Activated T-helper 17 cell treated with anti-CD3 and anti-CD28 coated beads, Interleukin-2, amount 50 U/mL, for 72 hours (primary cell): ENCODE measurements around the gene DDO. TPM values are rescaled to one million over a fixed set of nuclear protein-coding genes. Genes with fewer than 3 reads are reported as not detected.

Experiments
- ATAC-seq: fragments of 150-1000 bp; cut with Tn5 transposase; replicated peaks from 2 replicates; pipeline ENCODE4 v1.10.0; 2021; ENCODE audit warnings: mild to moderate bottlenecking, moderate library complexity
- H3K27ac Mint-ChIP-seq: one replicate; pipeline ENCODE4 v1.8.0; 2022; ENCODE audit warnings: mixed read lengths
- H3K27me3 Mint-ChIP-seq: one replicate; pipeline ENCODE4 v1.8.0; 2022; ENCODE audit warnings: mixed read lengths
- H3K36me3 Mint-ChIP-seq: one replicate; pipeline ENCODE4 v1.8.0; 2022; ENCODE audit warnings: low read depth, mild to moderate bottlenecking, mixed read lengths
- H3K4me1 Mint-ChIP-seq: one replicate; pipeline ENCODE4 v1.8.0; 2022; ENCODE audit warnings: mixed read lengths
- H3K4me3 Mint-ChIP-seq: one replicate; pipeline ENCODE4 v1.8.0; 2022; ENCODE audit warnings: mild to moderate bottlenecking, mixed read lengths
- H3K9me3 Mint-ChIP-seq: one replicate; pipeline ENCODE4 v1.8.0; 2022; ENCODE audit warnings: mixed read lengths
- total RNA-seq, 2 donors: library from RNA; stranded (reverse); gene quantifications; one replicate each; pipeline ENCODE4 v1.2.3, GENCODE V29; 2022

DDO gene
- total RNA-seq, 2 donors from 2014 or later, result not detected

DNA sequence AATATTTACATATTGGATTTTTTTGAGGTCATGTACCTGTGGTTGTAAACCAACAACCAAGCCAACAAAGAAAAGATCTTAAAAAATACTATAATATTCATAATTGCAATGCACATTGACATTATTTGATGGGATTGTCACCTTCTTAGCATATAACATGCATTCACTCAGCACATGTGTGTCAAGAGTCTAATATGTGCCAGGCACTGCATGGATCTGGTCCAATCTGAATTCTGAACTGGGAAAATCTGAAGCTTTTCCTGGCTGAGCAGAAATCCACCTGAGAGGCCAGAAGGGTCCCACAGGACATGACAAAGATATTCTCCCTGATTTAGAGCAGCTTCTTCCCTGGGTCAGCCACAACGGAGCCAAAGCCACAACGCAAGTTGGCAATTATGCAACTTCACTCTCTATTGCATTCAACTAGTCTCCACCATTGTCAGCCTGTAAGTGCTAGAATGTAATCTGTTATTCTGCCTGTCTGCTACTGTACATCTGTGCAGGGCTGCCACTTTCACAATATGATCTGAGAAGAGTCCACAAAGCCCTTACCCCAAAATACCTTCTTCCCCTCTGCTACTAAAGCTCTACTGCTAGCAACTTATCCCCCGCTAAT lies 17.0 kb upstream of the DDO start:
- Mint-ChIP-seq H3K36me3 (no peaks in the 10 kb centered on the region), H3K4me1 (no peaks in the 10 kb centered on the region), H3K27me3 (peaks cover 27% of the 10 kb centered on the region), H3K27ac (no peak overlapping the region), H3K4me3 (no peak overlapping the region), H3K9me3 (no peaks in the 10 kb centered on the region)
- no peak for ATAC-seq

DNA sequence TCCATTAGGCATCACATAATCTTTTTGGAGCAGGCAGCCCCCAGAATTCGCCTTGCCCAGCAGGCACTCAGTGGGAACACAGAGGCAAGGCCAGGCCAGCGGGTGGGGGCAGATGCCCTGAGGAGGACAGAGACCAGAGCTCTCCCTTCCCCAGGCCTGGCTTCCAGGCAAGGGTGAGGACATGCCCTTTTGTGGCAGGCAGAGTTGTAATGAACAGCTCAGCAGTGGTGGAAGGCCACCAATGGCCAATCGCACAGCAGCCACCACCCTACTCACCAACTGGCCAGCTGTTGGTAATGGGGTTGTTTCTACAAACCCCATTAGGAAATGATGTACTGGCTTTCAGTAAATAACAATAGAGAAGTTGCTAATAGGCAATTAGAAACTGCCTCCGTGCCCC lies 15.4 kb upstream of the DDO start:
- ATAC-seq, result no peak
- Mint-ChIP-seq H3K9me3 (no peaks in the 10 kb centered on the region), H3K36me3 (no peaks in the 10 kb centered on the region), H3K4me3 (no peak overlapping the region), H3K4me1 (no peaks in the 10 kb centered on the region), H3K27ac (no peak overlapping the region), H3K27me3 (peaks cover 28% of the 10 kb centered on the region)

DNA sequence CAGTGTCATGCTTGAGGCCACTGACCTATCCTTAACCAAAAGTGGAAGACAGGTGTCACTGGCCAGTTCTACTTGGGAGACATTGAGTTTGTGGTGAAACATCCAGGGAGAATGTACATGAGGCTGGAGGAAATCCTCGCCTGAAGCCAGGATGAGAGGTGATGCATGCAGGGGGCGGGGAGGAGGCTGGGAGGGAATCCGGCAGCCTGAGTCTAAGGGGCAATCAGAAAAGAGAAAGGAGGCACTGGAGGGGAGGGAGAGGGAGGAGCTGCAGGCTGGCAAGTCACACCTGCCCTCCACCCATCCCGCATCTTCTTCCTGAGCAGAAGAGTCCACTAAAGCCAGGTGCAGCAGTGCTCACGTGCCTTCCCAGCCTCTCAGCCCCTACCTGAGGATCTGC lies 14.9 kb upstream of the DDO start:
- Mint-ChIP-seq H3K27me3 (peaks cover 23% of the 10 kb centered on the region), H3K4me3 (no peak overlapping the region), H3K4me1 (no peaks in the 10 kb centered on the region), H3K9me3 (no peaks in the 10 kb centered on the region), H3K27ac (no peak overlapping the region), H3K36me3 (no peaks in the 10 kb centered on the region)
- no peak for ATAC-seq

DNA sequence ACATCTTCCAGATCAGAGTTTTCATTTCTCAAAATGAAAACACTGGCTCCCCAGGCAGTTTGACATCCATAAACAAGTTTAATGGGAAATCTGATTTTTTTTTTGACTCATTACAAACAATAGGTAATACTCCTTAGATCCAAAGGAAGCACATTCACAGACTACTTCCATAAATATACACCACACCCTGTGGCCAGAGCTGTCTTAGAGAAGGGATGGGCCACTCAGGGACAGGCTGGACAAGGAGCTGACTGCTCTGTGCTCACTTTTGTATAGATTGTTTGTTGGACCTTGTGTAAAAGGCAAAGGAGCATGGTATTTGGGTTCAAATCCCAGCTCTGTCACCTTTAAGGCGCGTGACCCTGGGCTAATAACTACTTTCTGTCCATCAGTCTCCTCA lies 12.8 kb upstream of the DDO start:
- H3K36me3 Mint-ChIP-seq, result no peaks in the 10 kb centered on the region
- no peak overlapping the region for H3K27ac Mint-ChIP-seq
- no peak overlapping the region for H3K4me3 Mint-ChIP-seq
- no peaks in the 10 kb centered on the region for H3K9me3 Mint-ChIP-seq
- ATAC-seq, result no peak
- H3K27me3 Mint-ChIP-seq, result peaks cover 22% of the 10 kb centered on the region
- no peaks in the 10 kb centered on the region for H3K4me1 Mint-ChIP-seq

DNA sequence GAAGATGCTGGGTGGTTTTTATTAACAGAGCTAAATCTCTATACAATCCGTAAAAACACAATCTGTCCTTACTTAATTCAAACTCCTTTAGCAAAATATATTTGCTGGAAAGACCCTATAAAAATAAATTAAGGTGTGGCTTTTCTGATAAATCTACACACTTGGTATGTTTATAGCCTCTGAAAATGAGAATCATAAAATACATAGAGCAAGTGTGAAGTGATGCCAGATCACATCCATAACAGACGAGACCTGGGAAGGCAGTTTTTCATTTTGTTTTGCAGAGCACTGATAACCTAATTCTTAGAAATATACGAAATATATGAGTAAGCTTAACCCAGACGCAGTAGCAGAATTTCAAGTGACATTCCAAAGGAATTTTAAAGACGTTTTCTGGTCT lies 10.4 kb upstream of the DDO start:
- H3K36me3 Mint-ChIP-seq, result no peaks in the 10 kb centered on the region
- H3K4me3 Mint-ChIP-seq, result no peak overlapping the region
- H3K27ac Mint-ChIP-seq, result no peak overlapping the region
- H3K4me1 Mint-ChIP-seq, result no peaks in the 10 kb centered on the region
- no peak for ATAC-seq
- peaks cover 28% of the 10 kb centered on the region for H3K27me3 Mint-ChIP-seq
- H3K9me3 Mint-ChIP-seq, result peaks cover 10% of the 10 kb centered on the region

DNA sequence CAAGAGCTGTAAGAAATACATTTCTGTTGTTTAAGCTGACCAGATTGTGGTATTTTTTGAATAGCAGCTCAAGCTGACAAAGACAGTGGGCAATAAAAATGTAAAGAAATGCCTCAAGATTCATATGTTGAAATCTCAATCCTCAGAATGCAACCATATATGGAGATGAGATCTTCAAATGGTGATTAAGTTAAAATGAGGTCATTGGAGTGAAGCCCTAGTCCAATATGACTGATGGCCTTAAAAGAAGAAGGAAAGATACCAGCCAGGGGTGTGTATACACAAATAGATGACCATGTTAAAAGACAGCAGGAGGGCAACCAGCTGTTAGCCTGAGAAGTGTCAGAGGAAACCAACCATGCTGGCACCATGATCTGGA lies 7.1 kb upstream of the DDO start:
- Mint-ChIP-seq H3K36me3 (no peaks in the 10 kb centered on the region), H3K27ac (no peak overlapping the region), H3K27me3 (peaks cover 34% of the 10 kb centered on the region), H3K4me3 (no peak overlapping the region), H3K9me3 (peaks cover 13% of the 10 kb centered on the region), H3K4me1 (no peaks in the 10 kb centered on the region)
- ATAC-seq, result no peak

DNA sequence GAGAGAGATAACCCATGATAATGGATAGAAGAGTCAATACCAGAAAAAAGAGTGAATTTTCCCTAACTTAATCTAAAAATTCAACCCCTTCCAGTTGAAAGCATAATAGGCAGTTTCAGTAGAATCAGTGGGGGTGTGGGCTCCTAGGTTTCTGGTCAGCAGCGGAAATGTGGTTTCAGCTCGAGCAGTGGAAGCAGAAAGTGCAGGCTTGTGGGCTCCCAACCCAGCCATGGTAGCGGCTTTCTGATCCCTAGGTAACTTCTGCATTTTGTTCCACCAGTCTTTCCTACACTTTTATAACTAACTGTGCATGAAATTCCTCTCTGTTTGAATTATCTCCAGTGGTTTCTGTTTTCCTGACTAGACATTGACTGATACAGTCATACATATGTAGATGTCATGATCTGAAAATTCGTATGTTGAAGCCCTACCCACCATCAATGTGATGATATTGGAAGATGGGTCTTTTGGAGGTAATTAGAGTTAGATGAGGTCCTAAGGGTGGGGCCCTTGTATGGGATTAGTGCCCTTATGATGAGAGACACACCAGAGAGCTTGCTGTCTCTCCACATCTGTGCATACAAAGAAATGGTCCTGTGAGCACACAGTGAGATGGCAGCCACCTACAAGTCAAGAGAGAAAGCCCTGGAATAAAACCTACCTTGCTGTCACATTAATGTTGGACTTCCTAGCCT lies 6.5 kb upstream of the DDO start:
- Mint-ChIP-seq H3K27me3 (peaks cover 34% of the 10 kb centered on the region), H3K36me3 (no peaks in the 10 kb centered on the region), H3K27ac (no peak overlapping the region), H3K4me1 (no peaks in the 10 kb centered on the region), H3K4me3 (no peak overlapping the region), H3K9me3 (peaks cover 13% of the 10 kb centered on the region)
- no peak for ATAC-seq

DNA sequence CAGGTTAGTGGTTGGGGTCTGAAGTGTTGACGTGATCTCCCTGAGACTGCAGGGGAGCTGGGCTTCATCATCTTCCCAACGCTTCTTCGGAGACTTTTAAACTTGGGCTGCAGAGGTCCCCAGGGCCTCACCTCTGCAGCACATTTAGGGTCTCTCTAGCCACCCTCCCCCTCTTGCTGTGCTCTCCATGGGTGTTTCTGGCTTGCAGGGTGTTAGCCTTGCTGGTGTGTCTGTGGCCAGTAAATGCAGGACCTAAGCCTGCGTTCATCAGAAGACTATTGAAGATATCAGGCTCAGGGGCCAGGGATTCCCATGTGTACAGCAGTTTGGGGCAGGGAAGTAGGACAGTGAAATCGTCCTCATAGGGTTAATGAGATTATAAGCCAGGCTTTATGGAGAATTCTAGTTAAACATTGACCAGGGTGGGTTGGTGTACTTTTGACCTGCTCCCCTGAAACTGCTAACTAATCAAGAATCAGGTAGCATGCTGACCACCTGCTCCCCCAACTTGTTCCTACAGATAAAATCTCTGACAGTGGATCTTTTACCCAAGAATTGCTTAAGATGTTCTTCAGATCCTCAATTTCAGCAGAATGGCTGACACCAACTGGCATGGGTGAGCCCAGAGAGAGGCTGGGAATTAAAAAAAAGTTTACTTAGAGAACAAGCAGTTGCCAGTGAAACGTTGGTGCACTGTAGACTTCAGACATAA lies 3.8 kb upstream of the DDO start:
- H3K4me1 Mint-ChIP-seq, result no peaks in the 10 kb centered on the region
- no peak overlapping the region for H3K27ac Mint-ChIP-seq
- no peaks in the 10 kb centered on the region for H3K36me3 Mint-ChIP-seq
- no peak for ATAC-seq
- H3K27me3 Mint-ChIP-seq, result peaks cover 28% of the 10 kb centered on the region
- peaks cover 13% of the 10 kb centered on the region for H3K9me3 Mint-ChIP-seq
- H3K4me3 Mint-ChIP-seq, result no peak overlapping the region

DNA sequence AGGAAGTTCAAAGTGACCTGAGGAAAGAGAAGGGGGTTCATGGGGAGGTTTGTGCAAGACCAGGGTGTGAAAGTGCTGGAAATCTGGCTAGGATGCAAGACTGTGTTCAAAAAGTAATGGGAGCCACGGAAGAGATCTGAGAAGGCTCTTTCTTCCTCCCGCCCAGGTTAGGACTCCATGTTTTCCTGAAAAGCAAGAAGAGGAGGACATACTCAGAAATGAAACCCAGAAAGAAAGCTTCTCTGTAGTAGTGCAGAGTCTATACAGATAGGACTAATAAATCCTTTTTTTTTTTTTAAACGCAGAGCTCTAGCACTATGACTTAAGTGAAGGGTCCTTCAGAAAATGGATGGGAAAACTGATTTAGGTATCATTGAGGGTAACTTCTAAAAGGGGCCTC lies 3.2 kb upstream of the DDO start:
- H3K9me3 Mint-ChIP-seq, result peaks cover 13% of the 10 kb centered on the region
- H3K4me3 Mint-ChIP-seq, result no peak overlapping the region
- no peak overlapping the region for H3K27ac Mint-ChIP-seq
- ATAC-seq, result no peak
- no peaks in the 10 kb centered on the region for H3K36me3 Mint-ChIP-seq
- H3K4me1 Mint-ChIP-seq, result no peaks in the 10 kb centered on the region
- peaks cover 24% of the 10 kb centered on the region for H3K27me3 Mint-ChIP-seq

DNA sequence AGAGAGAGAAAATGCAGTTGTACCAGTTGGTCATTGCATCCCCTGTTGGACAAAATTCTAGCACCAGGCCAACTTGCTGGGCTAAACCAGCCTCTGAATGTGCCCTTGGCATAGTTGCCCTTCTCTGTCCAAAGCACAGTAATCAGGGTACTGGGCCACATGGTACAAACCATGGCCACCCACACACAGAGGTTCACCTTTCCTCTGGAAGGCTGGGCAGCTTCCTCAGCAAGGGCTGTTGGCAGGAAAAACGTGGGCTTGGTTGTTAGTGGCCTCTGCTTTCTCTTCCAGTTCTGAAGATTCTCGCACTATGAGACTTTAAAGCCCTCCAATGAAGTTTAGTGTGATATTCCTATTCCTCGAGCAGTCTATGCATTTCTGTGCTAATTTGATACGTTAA lies 706 bp downstream of the DDO start:
- ATAC-seq, result no peak
- Mint-ChIP-seq H3K9me3 (no peaks in the 10 kb centered on the region), H3K27ac (no peak overlapping the region), H3K36me3 (no peaks in the 10 kb centered on the region), H3K27me3 (peaks cover 5% of the 10 kb centered on the region), H3K4me1 (no peaks in the 10 kb centered on the region), H3K4me3 (no peak overlapping the region)

DNA sequence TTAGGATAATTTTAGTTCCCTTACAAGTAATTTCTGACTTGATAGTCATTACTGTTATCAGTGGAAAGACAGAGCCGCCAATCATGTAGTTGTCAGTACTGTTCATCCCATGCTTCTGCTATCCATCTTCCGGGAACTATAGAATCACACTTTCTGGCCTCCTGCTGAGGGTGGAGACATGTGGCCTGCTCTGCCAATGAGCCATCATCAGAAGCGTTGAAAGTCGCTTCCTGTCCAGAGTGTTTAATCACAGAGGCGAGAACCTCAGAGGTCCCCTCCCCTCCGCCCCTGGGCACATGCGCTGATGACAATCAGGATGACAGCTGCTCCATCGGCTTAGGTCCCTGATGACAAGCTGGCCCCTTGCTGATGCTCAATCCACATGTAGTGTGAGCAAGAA lies 3.0 kb downstream of the DDO start:
- no peaks in the 10 kb centered on the region for H3K36me3 Mint-ChIP-seq
- no peak overlapping the region for H3K27ac Mint-ChIP-seq
- H3K9me3 Mint-ChIP-seq, result no peaks in the 10 kb centered on the region
- ATAC-seq, result no peak
- H3K4me1 Mint-ChIP-seq, result no peaks in the 10 kb centered on the region
- no peaks in the 10 kb centered on the region for H3K27me3 Mint-ChIP-seq
- H3K4me3 Mint-ChIP-seq, result no peak overlapping the region

DNA sequence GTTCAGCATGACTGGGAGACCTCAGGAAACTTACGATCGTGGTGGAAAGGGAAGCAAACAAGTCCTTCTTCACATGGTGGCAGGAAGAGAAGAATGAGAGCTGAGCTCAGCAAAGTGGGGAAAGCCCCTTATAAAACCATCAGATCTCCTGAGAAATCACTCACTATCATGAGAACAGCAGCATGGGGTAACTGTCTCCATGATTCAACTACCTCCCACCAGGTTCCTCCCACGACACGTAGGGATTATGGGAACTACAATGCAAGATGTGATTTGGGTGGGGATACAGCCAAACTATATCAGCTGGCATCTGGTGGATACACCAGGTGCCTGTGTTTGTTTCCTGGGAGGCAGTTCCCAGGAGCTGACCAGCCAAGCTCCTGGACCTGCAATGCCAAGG lies 4.9 kb downstream of the DDO start:
- Mint-ChIP-seq H3K9me3 (no peaks in the 10 kb centered on the region), H3K4me3 (no peak overlapping the region), H3K27ac (no peak overlapping the region), H3K36me3 (no peaks in the 10 kb centered on the region), H3K27me3 (no peaks in the 10 kb centered on the region), H3K4me1 (no peaks in the 10 kb centered on the region)
- no peak for ATAC-seq

DNA sequence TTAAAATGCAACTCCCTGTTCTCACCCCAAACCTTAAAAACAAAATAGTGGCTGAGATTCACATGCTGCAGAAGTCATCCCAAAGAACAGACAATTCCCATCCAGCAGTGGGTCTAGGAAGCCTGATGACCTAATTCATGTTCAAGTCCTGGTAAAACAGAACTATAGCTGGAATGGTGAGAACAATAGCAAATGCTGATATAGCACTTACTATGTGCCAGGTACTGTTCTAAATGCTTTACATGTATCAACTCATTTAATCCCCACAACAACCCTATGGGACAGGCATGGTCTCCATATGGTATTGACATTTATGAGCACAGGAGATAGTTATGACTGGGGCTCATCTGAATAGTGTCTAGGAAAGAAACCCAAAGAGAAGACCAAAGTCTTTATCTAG lies 5.6 kb downstream of the DDO start:
- no peaks in the 10 kb centered on the region for H3K36me3 Mint-ChIP-seq
- no peaks in the 10 kb centered on the region for H3K9me3 Mint-ChIP-seq
- no peak overlapping the region for H3K4me3 Mint-ChIP-seq
- H3K4me1 Mint-ChIP-seq, result no peaks in the 10 kb centered on the region
- H3K27me3 Mint-ChIP-seq, result no peaks in the 10 kb centered on the region
- ATAC-seq, result no peak
- no peak overlapping the region for H3K27ac Mint-ChIP-seq

DNA sequence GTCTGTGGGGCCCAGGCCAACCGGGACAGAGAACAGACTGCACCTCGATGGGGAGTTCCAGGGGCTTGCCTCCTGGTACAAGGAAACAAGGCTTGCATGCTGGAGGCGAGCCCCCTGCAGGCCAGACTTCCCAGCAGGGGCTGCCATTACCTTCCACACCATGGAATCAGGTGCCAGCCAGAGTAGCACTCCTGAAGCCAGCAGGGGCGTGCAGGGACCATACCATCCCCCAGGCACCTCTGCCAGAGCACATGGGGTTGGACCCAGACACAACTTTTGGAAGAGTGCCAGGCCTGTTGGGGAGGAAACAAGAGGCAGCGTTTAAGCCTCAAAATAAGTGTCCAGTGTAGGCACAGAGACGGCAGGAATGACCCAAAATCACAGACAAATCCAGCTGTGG lies 6.5 kb downstream of the DDO start:
- Mint-ChIP-seq H3K9me3 (no peaks in the 10 kb centered on the region), H3K4me3 (no peak overlapping the region), H3K27me3 (no peaks in the 10 kb centered on the region)

DNA sequence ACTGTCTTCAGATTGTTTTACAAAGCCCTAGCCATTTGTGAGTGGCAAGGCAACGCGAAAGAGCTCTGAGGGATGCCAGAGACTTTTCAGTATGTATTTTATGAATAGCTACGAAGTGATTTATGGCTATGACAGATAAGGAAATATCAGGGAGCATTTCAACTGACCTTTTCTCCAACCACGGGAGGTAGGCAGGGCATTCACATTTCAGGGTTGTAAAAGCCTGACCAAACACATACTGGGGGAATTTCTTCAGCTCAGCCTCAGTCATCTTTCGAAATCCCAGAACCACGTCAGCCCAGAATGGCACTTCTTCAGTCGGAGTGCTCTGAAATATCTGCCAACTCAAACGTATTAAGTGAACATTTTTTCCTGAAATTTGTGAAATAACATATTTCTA lies 10.8 kb downstream of the DDO start:
- Mint-ChIP-seq H3K4me3 (no peak overlapping the region), H3K27me3 (peaks cover 4% of the 10 kb centered on the region), H3K4me1 (no peaks in the 10 kb centered on the region), H3K36me3 (no peaks in the 10 kb centered on the region), H3K9me3 (no peaks in the 10 kb centered on the region), H3K27ac (no peak overlapping the region)
- ATAC-seq, result no peak

More for the DNA sequence above, 6.5 kb downstream of the DDO start:
- no peaks in the 10 kb centered on the region for H3K36me3 Mint-ChIP-seq
- H3K27ac Mint-ChIP-seq, result no peak overlapping the region
- no peak for ATAC-seq
- no peaks in the 10 kb centered on the region for H3K4me1 Mint-ChIP-seq
